ENCODE results near the gene ZDHHC5.

- TF ChIP-seq, protein P1, sequence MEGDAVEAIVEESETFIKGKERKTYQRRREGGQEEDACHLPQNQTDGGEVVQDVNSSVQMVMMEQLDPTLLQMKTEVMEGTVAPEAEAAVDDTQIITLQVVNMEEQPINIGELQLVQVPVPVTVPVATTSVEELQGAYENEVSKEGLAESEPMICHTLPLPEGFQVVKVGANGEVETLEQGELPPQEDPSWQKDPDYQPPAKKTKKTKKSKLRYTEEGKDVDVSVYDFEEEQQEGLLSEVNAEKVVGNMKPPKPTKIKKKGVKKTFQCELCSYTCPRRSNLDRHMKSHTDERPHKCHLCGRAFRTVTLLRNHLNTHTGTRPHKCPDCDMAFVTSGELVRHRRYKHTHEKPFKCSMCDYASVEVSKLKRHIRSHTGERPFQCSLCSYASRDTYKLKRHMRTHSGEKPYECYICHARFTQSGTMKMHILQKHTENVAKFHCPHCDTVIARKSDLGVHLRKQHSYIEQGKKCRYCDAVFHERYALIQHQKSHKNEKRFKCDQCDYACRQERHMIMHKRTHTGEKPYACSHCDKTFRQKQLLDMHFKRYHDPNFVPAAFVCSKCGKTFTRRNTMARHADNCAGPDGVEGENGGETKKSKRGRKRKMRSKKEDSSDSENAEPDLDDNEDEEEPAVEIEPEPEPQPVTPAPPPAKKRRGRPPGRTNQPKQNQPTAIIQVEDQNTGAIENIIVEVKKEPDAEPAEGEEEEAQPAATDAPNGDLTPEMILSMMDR (IDR thresholded peaks at IDR 0.05; ENCODE audit: borderline replicate concordance, extremely low read depth, low read length, poor library complexity, severe bottlenecking), result no peak
- TF ChIP-seq EZH2 (IDR thresholded peaks at IDR 0.05; ENCODE audit: borderline replicate concordance, low read depth, low read length, severe bottlenecking), result no peak
These were observed 49.5 kb upstream of the ZDHHC5 start for GRCh38 chr11:57618438-57618837.

Measured in DND-41 (cell line).